KMS-11 (cell line): Measurements from ENCODE around the gene CIAO1.
A peak's percentile ranks its signal among the peaks of the same experiment; 100 is the strongest.

Experiments used
- H2AFZ ChIP-seq: fragments of 200-600 bp; sonication (generic); 2 replicates; pipeline ENCODE4 v1.6.1; 2016; ENCODE audit warnings: antibody characterized with exemption, mixed run types, low read depth
- H3K27ac ChIP-seq: fragments of 200-600 bp; sonication (generic); 2 replicates; pipeline ENCODE4 v1.6.1; 2016; ENCODE audit warnings: mild to moderate bottlenecking, mixed run types
- H3K27me3 ChIP-seq: fragments of 200-600 bp; sonication (generic); 2 replicates; pipeline ENCODE4 v1.6.1; 2017; ENCODE audit warnings: mild to moderate bottlenecking, low read depth, mixed run types, moderate library complexity; ENCODE audit not compliant: insufficient read depth
- H3K36me3 ChIP-seq: fragments of 200-600 bp; sonication (generic); 2 replicates; pipeline ENCODE4 v1.6.1; 2017; ENCODE audit warnings: mild to moderate bottlenecking, mixed run types; ENCODE audit not compliant: insufficient read depth
- H3K4me1 ChIP-seq: fragments of 200-600 bp; sonication (generic); 2 replicates; pipeline ENCODE4 v1.6.1; 2016; ENCODE audit warnings: mild to moderate bottlenecking, low read depth, mixed run types; ENCODE audit not compliant: poor library complexity, severe bottlenecking
- H3K4me2 ChIP-seq: fragments of 200-600 bp; sonication (generic); 2 replicates; pipeline ENCODE4 v1.7.0; 2016; ENCODE audit warnings: mild to moderate bottlenecking, mixed run types
- H3K4me3 ChIP-seq: fragments of 200-600 bp; sonication (generic); IDR thresholded peaks from 2 replicates; pipeline ENCODE4 v1.6.1; 2017; ENCODE audit warnings: low read depth, low read length, mixed read lengths; ENCODE audit not compliant: insufficient read depth
- H3K79me2 ChIP-seq: fragments of 200-600 bp; sonication (generic); 2 replicates; pipeline ENCODE4 v1.6.1; 2016; ENCODE audit warnings: low read depth, mixed run types; ENCODE audit not compliant: insufficient read depth
- H3K9ac ChIP-seq: fragments of 200-600 bp; sonication (generic); 2 replicates; pipeline ENCODE4 v1.6.1; 2016; ENCODE audit warnings: mild to moderate bottlenecking, mixed run types
- H4K20me1 ChIP-seq: fragments of 200-600 bp; sonication (generic); 2 replicates; pipeline ENCODE4 v1.6.1; 2016; ENCODE audit warnings: mild to moderate bottlenecking, mixed run types; ENCODE audit not compliant: insufficient read depth
- TF ChIP-seq, protein P1 (sequence below): fragments of 200-600 bp; sonication (generic); conservative IDR thresholded peaks from 2 replicates; pipeline ENCODE4 v1.6.1; 2017; ENCODE audit warnings: low read depth, mild to moderate bottlenecking, antibody characterized with exemption, low read length, moderate library complexity, mixed read lengths

CIAO1 gene

DNA sequence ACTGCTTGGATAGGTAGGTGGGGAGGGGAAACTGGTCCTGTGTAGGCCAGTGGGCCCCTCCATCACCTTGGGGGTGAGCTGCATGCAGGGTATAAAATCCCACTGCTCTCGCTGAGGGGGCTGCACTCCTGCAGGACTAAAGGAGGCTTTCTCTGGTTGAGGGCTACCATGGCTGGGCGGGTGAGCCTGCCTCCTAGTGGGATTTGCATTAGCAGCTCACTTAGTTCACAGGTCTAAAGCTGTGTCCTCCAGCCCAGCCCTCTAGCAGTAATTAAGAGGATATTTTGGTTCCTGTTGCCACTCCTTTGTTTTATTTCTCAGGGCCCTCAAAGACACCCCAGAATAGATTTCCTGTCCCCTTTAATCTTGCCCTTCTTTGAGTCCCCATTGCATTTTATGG, 24.8 kb upstream of the CIAO1 start:
- no peaks in the 10 kb centered on the region for H3K79me2 ChIP-seq
- no peak overlapping the region for H2AFZ ChIP-seq
- H3K27ac ChIP-seq = no peak overlapping the region
- peaks cover 28% of the 10 kb centered on the region for H3K4me1 ChIP-seq
- H4K20me1 ChIP-seq = no peaks in the 10 kb centered on the region
- H3K36me3 ChIP-seq = no peaks in the 10 kb centered on the region
- no peak overlapping the region for H3K4me3 ChIP-seq
- no peaks in the 10 kb centered on the region for H3K27me3 ChIP-seq
- TF ChIP-seq, protein P1, sequence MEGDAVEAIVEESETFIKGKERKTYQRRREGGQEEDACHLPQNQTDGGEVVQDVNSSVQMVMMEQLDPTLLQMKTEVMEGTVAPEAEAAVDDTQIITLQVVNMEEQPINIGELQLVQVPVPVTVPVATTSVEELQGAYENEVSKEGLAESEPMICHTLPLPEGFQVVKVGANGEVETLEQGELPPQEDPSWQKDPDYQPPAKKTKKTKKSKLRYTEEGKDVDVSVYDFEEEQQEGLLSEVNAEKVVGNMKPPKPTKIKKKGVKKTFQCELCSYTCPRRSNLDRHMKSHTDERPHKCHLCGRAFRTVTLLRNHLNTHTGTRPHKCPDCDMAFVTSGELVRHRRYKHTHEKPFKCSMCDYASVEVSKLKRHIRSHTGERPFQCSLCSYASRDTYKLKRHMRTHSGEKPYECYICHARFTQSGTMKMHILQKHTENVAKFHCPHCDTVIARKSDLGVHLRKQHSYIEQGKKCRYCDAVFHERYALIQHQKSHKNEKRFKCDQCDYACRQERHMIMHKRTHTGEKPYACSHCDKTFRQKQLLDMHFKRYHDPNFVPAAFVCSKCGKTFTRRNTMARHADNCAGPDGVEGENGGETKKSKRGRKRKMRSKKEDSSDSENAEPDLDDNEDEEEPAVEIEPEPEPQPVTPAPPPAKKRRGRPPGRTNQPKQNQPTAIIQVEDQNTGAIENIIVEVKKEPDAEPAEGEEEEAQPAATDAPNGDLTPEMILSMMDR = no peak
- no peak overlapping the region for H3K4me2 ChIP-seq
- no peak overlapping the region for H3K9ac ChIP-seq

DNA sequence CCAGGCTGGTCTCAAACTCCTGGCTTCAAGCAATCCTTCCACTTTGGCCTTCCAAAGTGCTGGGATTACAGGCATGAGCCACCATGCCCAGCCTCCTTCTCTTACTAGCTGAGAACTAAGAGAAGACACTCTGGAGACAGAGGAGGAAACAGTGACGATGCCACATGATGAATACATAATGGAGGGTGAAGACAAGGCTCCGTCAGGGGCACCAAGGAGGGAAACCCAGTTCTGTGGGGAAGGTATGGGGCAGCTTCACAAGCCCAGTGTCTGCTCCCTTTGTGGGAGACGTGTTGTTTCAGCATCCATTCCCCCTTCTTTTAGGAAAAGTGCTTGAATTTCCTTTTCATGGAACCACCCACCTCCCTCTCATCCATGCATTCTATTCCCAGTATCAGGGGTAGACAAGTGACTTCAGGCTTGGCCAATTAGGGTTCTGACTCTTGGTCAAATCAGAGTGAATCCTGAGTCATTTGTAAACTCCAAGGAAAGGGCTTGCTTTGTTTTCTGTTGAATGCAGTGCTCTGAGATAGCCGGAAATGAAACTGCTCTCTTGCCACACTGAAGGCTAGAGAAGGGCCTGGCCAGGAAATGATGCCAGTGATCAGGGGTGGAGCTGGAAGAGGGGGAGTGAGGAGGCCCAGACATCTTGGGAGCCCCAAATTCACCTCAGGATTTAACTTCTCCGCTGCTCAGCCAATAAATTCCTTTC, 24.0 kb upstream of the CIAO1 start:
- no peak overlapping the region for H3K4me3 ChIP-seq
- no peaks in the 10 kb centered on the region for H3K36me3 ChIP-seq
- peak overlapping the region; percentile 53 for H3K4me2 ChIP-seq
- peak overlapping the region; percentile 46 for H2AFZ ChIP-seq
- H4K20me1 ChIP-seq = no peaks in the 10 kb centered on the region
- TF ChIP-seq, protein P1 = no peak
- H3K4me1 ChIP-seq = peaks cover 28% of the 10 kb centered on the region
- peak overlapping the region; percentile 48; the same call in 1 of the 2 replicates for H3K27ac ChIP-seq
- no peaks in the 10 kb centered on the region for H3K79me2 ChIP-seq
- H3K9ac ChIP-seq = no peak overlapping the region
- no peaks in the 10 kb centered on the region for H3K27me3 ChIP-seq

DNA sequence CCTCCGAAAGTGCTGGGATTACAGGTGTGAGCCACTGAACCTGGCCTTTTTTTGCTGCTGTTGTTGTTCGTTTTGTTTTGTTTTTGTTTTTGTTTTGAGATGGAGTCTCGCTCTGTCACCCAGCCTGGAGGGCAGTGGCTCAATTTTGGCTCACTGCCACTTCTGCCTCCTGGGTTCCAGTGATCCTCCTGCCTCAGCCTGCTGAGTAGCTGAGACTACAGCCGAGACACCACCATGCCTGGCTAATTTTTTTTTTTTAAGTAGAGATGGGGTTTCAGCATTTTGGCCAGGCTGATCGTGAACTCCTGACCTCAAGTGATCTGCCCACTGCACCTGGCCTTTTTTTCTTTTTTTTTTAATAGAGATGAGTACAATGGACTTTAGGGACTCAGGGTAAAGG, 22.2 kb upstream of the CIAO1 start:
- Histone ChIP-seq H3K36me3 (no peaks in the 10 kb centered on the region), H4K20me1 (no peaks in the 10 kb centered on the region), H3K27ac (no peak overlapping the region), H3K79me2 (no peaks in the 10 kb centered on the region), H3K4me1 (peaks cover 28% of the 10 kb centered on the region), H2AFZ (no peak overlapping the region), H3K4me3 (no peak overlapping the region), H3K9ac (no peak overlapping the region), H3K27me3 (no peaks in the 10 kb centered on the region), H3K4me2 (no peak overlapping the region)
- TF ChIP-seq, protein P1 = no peak

DNA sequence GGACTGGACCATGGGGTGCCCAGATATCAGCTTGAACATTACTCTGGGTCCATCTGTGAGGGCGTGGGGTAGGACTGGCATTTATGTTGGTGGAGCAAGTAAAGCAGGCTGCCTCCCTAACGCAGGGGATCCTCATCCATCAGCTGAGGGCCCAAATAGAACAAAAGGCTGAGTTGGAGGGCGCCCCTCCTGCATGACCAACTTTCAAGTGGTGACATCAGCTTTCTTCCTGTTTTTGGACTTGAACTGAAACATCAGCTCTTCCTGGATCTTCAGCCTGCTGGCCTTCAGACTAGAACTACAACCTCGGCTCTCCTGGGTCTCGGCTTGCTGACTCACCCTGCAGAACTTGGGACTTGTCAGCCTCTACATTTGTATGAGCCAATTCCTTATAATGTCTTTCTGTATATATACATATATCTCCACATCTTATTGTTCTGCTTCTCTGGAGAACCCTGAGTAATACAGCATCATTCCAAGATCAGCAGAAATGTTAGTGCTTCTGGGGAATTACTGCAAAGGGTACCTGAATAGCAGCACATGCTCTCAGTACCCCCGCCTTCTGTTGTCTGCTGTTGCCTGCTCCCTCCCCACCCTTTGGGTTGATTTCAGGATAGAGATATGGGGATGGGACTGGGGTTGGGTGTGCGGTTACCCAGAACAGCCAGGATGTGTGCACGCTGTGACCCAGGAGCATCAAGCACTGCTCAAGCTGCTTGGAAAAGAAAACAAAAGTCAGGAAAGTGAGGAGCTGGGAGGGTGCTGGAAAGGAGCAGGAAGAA, 20.2 kb upstream of the CIAO1 start:
- Histone ChIP-seq H3K9ac (no peak overlapping the region), H3K27ac (no peak overlapping the region), H2AFZ (no peak overlapping the region), H3K4me1 (peaks cover 28% of the 10 kb centered on the region), H3K27me3 (no peaks in the 10 kb centered on the region), H4K20me1 (no peaks in the 10 kb centered on the region), H3K4me2 (no peak overlapping the region), H3K79me2 (no peaks in the 10 kb centered on the region), H3K36me3 (no peaks in the 10 kb centered on the region), H3K4me3 (no peak overlapping the region)
- TF ChIP-seq, protein P1 = no peak
